Subcutaneous abdominal adipose tissue (tissue), 5 donors: ENCODE results near the gene SLC28A2.
"Not testable (repeated sequence)": the region's sequence is repeated elsewhere in the genome, so short reads cannot be mapped to it uniquely, and the experiment has no call there.

Experiments used
- H3K27ac ChIP-seq: one replicate; pipeline ENCODE4 v1.7.0; 2013; ENCODE audit warnings: low read depth, mild to moderate bottlenecking, inconsistent platforms, low read length, moderate library complexity
- H3K27me3 ChIP-seq, 5 donors: one replicate each; pipeline ENCODE4 v1.7.0; 2013; ENCODE audit warnings: low read length in 5 of 5, inconsistent platforms in 1 of 5; ENCODE audit not compliant: control insufficient read depth in 5 of 5, insufficient read depth in 4 of 5
- H3K36me3 ChIP-seq, 5 donors: one replicate each; pipeline ENCODE4 v1.7.0; 2013; ENCODE audit warnings: low read length in 5 of 5; ENCODE audit not compliant: control insufficient read depth in 5 of 5, insufficient read depth in 5 of 5
- H3K4me1 ChIP-seq, 5 donors: one replicate each; pipeline ENCODE4 v1.7.0; 2013; ENCODE audit warnings: low read length in 5 of 5, mild to moderate bottlenecking in 3 of 5, moderate library complexity in 1 of 5; ENCODE audit not compliant: control insufficient read depth in 5 of 5, insufficient read depth in 5 of 5
- H3K4me3 ChIP-seq, 5 donors: one replicate each; pipeline ENCODE4 v1.7.0; 2013; ENCODE audit warnings: low read length in 5 of 5, low read depth in 1 of 5
- H3K9ac ChIP-seq, 5 donors: one replicate each; pipeline ENCODE4 v1.7.0; 2013; ENCODE audit warnings: low read length in 5 of 5, mild to moderate bottlenecking in 4 of 5, moderate library complexity in 3 of 5
- H3K9me3 ChIP-seq, 5 donors: one replicate each; pipeline ENCODE4 v1.7.0; 2013; ENCODE audit warnings: low read length in 5 of 5; ENCODE audit not compliant: control insufficient read depth in 5 of 5
- donor health status: healthy.
- donor health status: healthy.
- donor health status: healthy.
- donor health status: healthy.
- donor health status: healthy.

The SLC28A2 gene

DNA sequence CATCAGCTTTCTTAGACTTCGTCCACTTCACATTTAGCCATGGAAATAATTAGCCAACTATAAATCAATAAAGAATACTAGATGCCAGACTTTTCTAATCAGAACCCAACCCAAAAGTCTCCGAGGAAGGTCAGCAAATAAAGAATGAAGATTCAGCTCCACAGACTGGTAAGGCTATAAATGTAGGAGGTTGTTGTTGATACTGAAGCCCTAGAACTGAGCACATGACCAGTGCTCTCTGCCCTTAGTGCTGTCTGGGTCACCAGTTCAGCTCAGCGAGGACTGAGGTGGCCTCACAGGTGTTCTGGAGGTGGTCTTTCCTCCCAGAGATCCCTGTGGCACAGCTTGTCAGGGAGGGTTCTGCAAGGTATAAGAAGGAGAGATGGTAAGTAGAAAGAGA, 20.9 kb upstream of the SLC28A2 start:
- Histone ChIP-seq H3K27me3 (no peaks in the 10 kb centered on the region), H3K27ac (no peak overlapping the region), H3K36me3 (no peaks in the 10 kb centered on the region)

DNA sequence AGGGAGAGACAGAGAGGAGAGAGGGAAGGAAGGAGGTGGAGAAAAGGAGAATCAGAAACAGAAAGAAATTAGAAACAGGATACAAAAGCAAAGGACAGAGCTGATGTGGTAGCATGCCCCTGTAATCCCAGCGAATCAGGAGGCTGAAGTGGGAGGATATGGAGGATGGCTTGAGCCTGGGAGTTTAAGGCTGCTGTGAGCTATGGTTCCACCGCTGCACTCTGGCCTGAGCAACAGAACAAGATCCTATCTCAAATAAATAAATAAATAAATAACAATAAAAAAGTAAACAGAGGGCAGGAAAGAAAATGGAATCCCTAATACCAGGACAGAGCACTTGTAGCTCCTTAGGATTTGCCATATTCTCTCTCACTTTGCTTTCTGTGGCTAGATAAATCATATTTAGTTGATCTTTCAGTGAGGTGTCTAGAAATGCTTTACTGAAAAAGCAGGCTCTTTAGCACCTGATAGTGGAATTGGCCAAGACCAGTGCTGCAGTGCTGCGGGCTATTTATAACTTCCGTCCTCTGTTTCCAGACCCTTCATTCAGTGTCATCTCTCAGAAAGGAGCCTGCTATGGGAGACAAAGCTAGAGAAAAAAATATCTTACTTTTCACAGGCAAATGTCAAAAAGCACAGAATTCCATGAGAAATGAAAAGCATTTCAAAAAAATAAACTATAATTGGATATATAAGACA, 20.0 kb upstream of the SLC28A2 start:
- no peak overlapping the region for H3K4me3 ChIP-seq
- no peaks in the 10 kb centered on the region for H3K27me3 ChIP-seq
- H3K4me1 ChIP-seq = no peaks in the 10 kb centered on the region
- H3K9ac ChIP-seq = no peak overlapping the region
- H3K36me3 ChIP-seq = no peaks in the 10 kb centered on the region
- peaks cover 5 to 29% (median 24%) of the 10 kb centered on the region in 5 donors for H3K9me3 ChIP-seq
- H3K27ac ChIP-seq = no peak overlapping the region

More for the DNA sequence above, 20.9 kb upstream of the SLC28A2 start:
- no peak overlapping the region for H3K4me3 ChIP-seq
- peaks cover 5 to 24% (median 21%) of the 10 kb centered on the region in 5 donors for H3K9me3 ChIP-seq
- H3K9ac ChIP-seq = no peak overlapping the region
- no peaks in the 10 kb centered on the region for H3K4me1 ChIP-seq

DNA sequence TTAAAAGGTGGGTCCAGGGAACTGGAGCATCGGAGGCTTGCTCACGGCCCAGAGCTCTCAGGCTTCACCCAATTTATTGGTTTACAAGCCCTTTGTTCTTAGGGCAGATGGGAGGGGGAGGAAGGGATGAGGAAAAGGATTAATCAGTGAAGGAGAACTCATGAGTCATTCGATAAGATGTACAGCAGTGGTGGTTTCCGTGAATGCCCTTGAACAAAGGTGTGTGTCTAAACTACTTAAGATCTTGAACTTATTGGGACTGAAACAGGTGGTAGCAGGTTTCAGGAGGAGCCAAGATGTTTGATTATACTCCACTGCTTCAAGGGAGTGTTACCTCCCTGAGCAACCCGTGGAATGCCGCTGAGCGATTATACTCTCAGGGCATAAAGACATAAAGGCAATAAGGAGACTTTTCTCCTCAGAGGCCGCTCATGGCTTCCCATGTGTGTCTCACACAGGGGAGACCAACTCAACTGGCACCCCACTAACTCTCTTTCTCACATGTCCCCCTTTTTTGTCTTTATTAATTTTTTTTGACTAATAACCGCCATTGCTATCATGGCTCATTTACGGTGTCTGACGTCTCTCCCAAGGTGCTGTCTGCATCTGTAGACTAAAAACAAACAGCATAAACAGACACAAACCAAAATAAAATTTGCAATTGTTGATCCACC, 17.3 kb upstream of the SLC28A2 start:
- Histone ChIP-seq H3K9me3 (peaks cover 8 to 45% (median 35%) of the 10 kb centered on the region in 5 donors), H3K4me3 (peak overlapping the region in 1 of 5 donors; percentile 3), H3K27ac (no peak overlapping the region), H3K36me3 (no peaks in the 10 kb centered on the region), H3K27me3 (no peaks in the 10 kb centered on the region), H3K9ac (no peak overlapping the region), H3K4me1 (no peaks in the 10 kb centered on the region)

DNA sequence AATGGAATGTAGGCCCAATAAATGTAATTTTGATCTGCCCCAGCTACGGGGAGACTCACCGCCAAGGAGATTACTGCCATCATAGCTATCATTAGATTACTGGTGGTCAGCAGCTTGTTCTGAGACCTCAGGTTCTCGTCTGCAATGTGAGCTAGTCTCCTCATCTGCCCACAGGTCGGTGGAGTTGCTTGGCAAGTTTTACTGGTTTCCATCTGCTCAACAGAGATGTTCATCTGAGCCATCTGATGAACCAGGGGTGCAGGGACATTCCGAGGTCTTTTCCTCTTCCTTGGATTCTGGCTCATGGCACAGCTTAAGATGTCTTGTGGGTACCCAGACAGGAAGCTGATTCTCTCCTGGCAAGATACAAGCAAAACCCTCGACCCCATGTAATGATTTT, 15.2 kb upstream of the SLC28A2 start:
- not testable (repeated sequence) for H3K27ac ChIP-seq, H3K9ac ChIP-seq, H3K4me1 ChIP-seq, H3K36me3 ChIP-seq, H3K4me3 ChIP-seq, H3K27me3 ChIP-seq
- peaks cover 11 to 66% (median 55%) of the 10 kb centered on the region in 5 donors for H3K9me3 ChIP-seq

GRCh38 chr15:45242289-45242688, 9.7 kb upstream of the SLC28A2 start:
- Histone ChIP-seq H3K4me3 (peak overlapping the region in 1 of 5 donors; percentile 37), H3K9me3 (peaks cover 14 to 81% (median 63%) of the 10 kb centered on the region in 5 donors)

DNA sequence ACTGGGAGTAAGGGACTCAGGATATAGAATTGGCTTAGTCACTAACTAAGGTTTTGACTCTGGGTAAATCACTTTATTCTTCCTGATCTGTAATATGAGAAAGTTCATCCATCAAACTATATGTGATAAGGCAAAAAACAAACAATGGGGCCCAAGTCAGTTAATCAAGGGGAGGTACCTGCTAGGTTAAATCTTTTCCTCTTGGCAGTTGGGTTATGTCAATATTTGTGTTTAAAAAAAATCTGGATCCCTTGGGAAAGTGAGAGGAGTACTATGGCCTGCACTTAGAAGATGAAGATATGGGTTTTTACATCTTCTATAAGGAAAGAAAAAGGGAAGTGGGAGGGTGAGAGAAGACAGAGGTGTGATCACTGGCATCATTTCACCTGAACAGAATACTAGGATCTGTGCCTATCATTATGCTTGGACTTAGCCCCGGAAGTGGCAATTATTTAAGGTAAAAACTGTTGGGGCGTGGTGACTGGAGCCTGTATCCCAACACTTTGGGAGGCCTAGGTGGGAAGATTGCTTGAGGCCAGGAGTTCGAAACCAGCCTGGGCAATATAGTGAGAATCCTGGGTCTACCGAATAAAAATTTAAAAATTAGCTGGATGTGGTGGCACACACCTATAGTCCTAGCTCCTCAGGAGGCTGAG, 2.8 kb upstream of the SLC28A2 start:
- Histone ChIP-seq H3K27me3 (no peaks in the 10 kb centered on the region), H3K9me3 (peaks cover 4 to 22% (median 9%) of the 10 kb centered on the region in 5 donors)

More at GRCh38 chr15:45242289-45242688, 9.7 kb upstream of the SLC28A2 start:
- Histone ChIP-seq H3K4me1 (no peaks in the 10 kb centered on the region), H3K36me3 (no peaks in the 10 kb centered on the region), H3K27me3 (no peaks in the 10 kb centered on the region), H3K27ac (no peak overlapping the region), H3K9ac (no peak overlapping the region)

GRCh38 chr15:45253330-45253729, 1.3 kb downstream of the SLC28A2 start:
- Histone ChIP-seq H3K27me3 (no peaks in the 10 kb centered on the region), H3K4me1 (no peaks in the 10 kb centered on the region), H3K4me3 (no peak overlapping the region), H3K9me3 (no peaks in the 10 kb centered on the region), H3K36me3 (peaks cover 0 to 3% (median 2%) of the 10 kb centered on the region in 5 donors), H3K9ac (no peak overlapping the region), H3K27ac (no peak overlapping the region)

More for the DNA sequence above, 2.8 kb upstream of the SLC28A2 start:
- Histone ChIP-seq H3K4me3 (no peak overlapping the region), H3K36me3 (peaks cover 0 to 3% (median 2%) of the 10 kb centered on the region in 5 donors), H3K27ac (no peak overlapping the region), H3K4me1 (no peaks in the 10 kb centered on the region), H3K9ac (no peak overlapping the region)

DNA sequence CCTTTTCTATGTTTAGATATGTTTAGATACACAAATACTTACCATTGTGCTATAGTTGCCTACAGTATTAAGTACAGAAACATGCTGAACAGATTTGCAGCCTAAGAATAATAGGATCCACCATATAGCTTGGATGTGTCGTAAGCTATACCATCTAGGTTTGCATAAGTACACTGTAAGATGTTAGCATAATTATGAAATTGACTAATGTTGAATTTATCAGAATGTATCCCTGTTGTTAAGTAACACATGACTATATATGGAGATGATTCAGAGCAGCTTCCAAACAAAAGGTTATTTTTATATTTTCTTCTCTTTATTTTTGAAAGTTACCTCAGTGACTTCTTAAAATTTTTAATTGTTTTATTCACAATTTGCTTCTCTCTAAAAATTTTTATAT, 2.4 kb downstream of the SLC28A2 start:
- H3K9me3 ChIP-seq = no peaks in the 10 kb centered on the region
- H3K27ac ChIP-seq = no peak overlapping the region
- peaks cover 0 to 3% (median 2%) of the 10 kb centered on the region in 5 donors for H3K36me3 ChIP-seq
- H3K4me3 ChIP-seq = no peak overlapping the region
- no peak overlapping the region for H3K9ac ChIP-seq
- H3K4me1 ChIP-seq = no peaks in the 10 kb centered on the region
- H3K27me3 ChIP-seq = no peaks in the 10 kb centered on the region

- not testable (repeated sequence) for H3K4me3 ChIP-seq, H3K9me3 ChIP-seq, H3K27ac ChIP-seq, H3K27me3 ChIP-seq, H3K4me1 ChIP-seq, H3K36me3 ChIP-seq, H3K9ac ChIP-seq
Observed at GRCh38 chr15:45254824-45255223, 2.8 kb downstream of the SLC28A2 start.

- Histone ChIP-seq H3K27ac (no peak overlapping the region), H3K4me1 (no peaks in the 10 kb centered on the region), H3K9ac (no peak overlapping the region), H3K36me3 (no peaks in the 10 kb centered on the region), H3K9me3 (peaks cover 0 to 4% (median 2%) of the 10 kb centered on the region in 5 donors), H3K4me3 (no peak overlapping the region), H3K27me3 (no peaks in the 10 kb centered on the region)
Observed at GRCh38 chr15:45259796-45260195, 7.8 kb downstream of the SLC28A2 start.
